ENCODE measurements around the gene MRPS16.

DNA sequence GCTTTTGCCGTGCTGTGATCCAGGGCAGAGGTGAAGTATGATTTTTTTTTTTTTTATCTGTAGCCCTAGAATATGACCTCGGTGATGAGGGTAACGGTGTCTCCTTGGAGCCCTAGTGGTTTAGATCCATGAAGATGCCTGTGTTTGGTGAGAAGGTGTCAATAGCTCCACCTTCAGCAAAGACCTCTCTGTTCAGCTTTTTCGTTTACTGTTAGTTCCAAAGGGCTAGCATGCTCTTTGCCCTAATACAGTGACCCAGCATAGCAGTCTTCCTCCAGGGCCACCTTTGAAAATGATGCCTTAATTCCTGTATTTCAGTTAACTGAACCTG, 746 bp upstream of the MRPS16 start:
- TF ChIP-seq CTCF (conservative IDR thresholded peaks at IDR 0.05; ENCODE audit: low read depth, low read length) (no peak), EZH2 (IDR thresholded peaks at IDR 0.05; ENCODE audit: borderline replicate concordance, low read depth, low read length, poor library complexity, severe bottlenecking) (no peak)

Measured in A673 (cell line).